ENCODE measurements around the gene PDCD7. TPM values are rescaled to one million over a fixed set of nuclear protein-coding genes. Genes with fewer than 3 reads are reported as not detected.
"Not testable (repeated sequence)": the region's sequence is repeated elsewhere in the genome, so short reads cannot be mapped to it uniquely, and the experiment has no call there.

Gene PDCD7
- total RNA-seq, 1 donor from 2014 or later, result 16.6 TPM

- not testable (repeated sequence) for DNase-seq (ENCODE audit: low read depth, low spot score)
Measured at GRCh38 chr15:65075607-65076395, 57.8 kb downstream of the PDCD7 start.

- DNase-seq (ENCODE audit: low read depth, low spot score), result not testable (repeated sequence)
Measured at GRCh38 chr15:65074946-65075345, 58.7 kb downstream of the PDCD7 start.

- no peak for DNase-seq (ENCODE audit: low read depth, low spot score)
Measured at GRCh38 chr15:65072617-65073016, 61.0 kb downstream of the PDCD7 start.

- no peak for DNase-seq (ENCODE audit: low read depth, low spot score)
Measured at GRCh38 chr15:65072027-65072426, 61.6 kb downstream of the PDCD7 start.

- no peak for DNase-seq (ENCODE audit: low read depth, low spot score)
Measured at GRCh38 chr15:65071381-65071811, 62.2 kb downstream of the PDCD7 start.

- DNase-seq (ENCODE audit: low read depth, low spot score), result no peak
Measured at GRCh38 chr15:65069779-65070546, 63.6 kb downstream of the PDCD7 start.

GRCh38 chr15:65069179-65069578 lies 64.4 kb downstream of the PDCD7 start:
- no peak for DNase-seq (ENCODE audit: low read depth, low spot score)

GRCh38 chr15:65068403-65068788 lies 65.2 kb downstream of the PDCD7 start:
- DNase-seq (ENCODE audit: low read depth, low spot score), result no peak

GRCh38 chr15:65067645-65068402 lies 65.8 kb downstream of the PDCD7 start, which contains the start of gene RASL12:
RASL12 (minus strand) TSS chr15:65067991; CDS start chr15:65067835, 156 bp downstream.
- no peak for DNase-seq (ENCODE audit: low read depth, low spot score)

Other genes starting within 250 kb of the PDCD7 start
- gene ANKDD1A, start 221.9 kb downstream of the PDCD7 start, total RNA-seq, result 2.1 and 4.7 TPM in 2 replicates
- 66.3 and 78.7 TPM in 2 replicates for gene SPG21, start 143.9 kb downstream of the PDCD7 start, total RNA-seq
- gene MTFMT, start 104.2 kb downstream of the PDCD7 start, total RNA-seq, result 14.6 and 16.1 TPM in 2 replicates
- not detected in 2 replicates for gene SLC51B, start 88.4 kb downstream of the PDCD7 start, total RNA-seq
- not detected in 2 replicates for gene RASL12, start 65.8 kb downstream of the PDCD7 start, total RNA-seq
- not detected in 2 replicates for gene KBTBD13, start 57.1 kb downstream of the PDCD7 start, total RNA-seq
- 0.40 and 1.1 TPM in 2 replicates for gene UBAP1L, start 18.6 kb downstream of the PDCD7 start, total RNA-seq
- 45.5 and 48.4 TPM in 2 replicates for gene CLPX, start 51.5 kb upstream of the PDCD7 start, total RNA-seq
- gene CILP, start 77.7 kb upstream of the PDCD7 start, total RNA-seq, result not detected in 2 replicates
- 1.8 and 2.1 TPM in 2 replicates for gene PARP16, start 153.1 kb upstream of the PDCD7 start, total RNA-seq
- gene RNU5A-1, start 162.2 kb upstream of the PDCD7 start, total RNA-seq, result not detected in 2 replicates
- gene RNU5B-1, start 170.9 kb upstream of the PDCD7 start, total RNA-seq, result not detected in 2 replicates
- not detected in 2 replicates for gene IGDCC3, start 244.2 kb upstream of the PDCD7 start, total RNA-seq